HG02798 (cell line): ENCODE results near the gene IDI1.

Experiments
- ATAC-seq: cut with Tn5 transposase; IDR thresholded peaks from one replicate; pipeline ENCODE4 v1.9.1; 2021; ENCODE audit warnings: mild to moderate bottlenecking; ENCODE audit not compliant: unreplicated experiment, poor library complexity

The IDI1 gene

GRCh38 chr10:997266-998022 is 51.5 kb downstream of the IDI1 start:
- no peak for ATAC-seq

GRCh38 chr10:996031-996430 is 52.9 kb downstream of the IDI1 start:
- no peak for ATAC-seq

GRCh38 chr10:995559-995926 is 53.4 kb downstream of the IDI1 start:
- ATAC-seq, result no peak

GRCh38 chr10:994836-995558 is 53.9 kb downstream of the IDI1 start:
- no peak for ATAC-seq

GRCh38 chr10:992871-993270 is 56.0 kb downstream of the IDI1 start:
- no peak for ATAC-seq

GRCh38 chr10:992467-992866 is 56.5 kb downstream of the IDI1 start:
- no peak for ATAC-seq

- no peak for ATAC-seq
These were observed 58.1 kb downstream of the IDI1 start for GRCh38 chr10:990808-991207.
